Testis (tissue), 2 donors: Measurements from ENCODE around the gene MCC.

Experiments used
- POLR2A ChIP-seq: fragments of 450-650 bp; IDR thresholded peaks from one replicate; pipeline ENCODE4 v1.6.1; 2017; ENCODE audit warnings: antibody characterized with exemption, mild to moderate bottlenecking, moderate library complexity
- TF ChIP-seq, protein P1 (sequence below), 3 experiments: fragments of 450-650 bp in 2 of 3; fragments of 200-600 bp in 1 of 3; sonication (generic) in 1 of 3; IDR thresholded peaks; one replicate each; pipeline ENCODE4 v1.5.1; 2016 to 2019; ENCODE audit warnings: antibody characterized with exemption in 3 of 3, mild to moderate bottlenecking in 2 of 3, moderate library complexity in 1 of 3

DNA sequence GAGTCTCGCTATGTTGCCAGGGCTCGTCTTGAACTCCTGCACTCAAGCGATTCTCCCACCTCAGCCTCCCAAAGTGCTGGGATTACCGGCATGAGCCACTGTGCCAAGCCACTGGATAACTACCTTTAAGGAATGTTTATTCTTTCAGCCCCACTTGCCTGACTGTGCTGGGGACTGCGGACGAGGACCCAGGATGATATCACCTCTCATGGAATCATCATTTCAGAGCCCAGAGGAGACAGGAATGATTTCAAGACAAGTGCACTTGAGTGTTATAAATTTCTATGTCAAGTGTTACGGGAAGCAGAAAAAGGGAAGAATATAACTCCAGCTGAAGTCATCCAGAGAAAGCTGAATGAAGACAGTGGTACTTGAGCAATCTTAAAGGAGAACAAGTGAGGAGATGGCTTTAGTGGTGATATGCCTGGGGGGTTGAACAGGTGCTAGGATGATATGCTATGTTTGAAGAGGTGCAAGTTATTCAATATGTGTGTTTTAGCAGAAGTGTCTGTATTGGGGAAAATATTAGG is 402.3 kb downstream of the MCC start:
- TF ChIP-seq, protein P1, sequence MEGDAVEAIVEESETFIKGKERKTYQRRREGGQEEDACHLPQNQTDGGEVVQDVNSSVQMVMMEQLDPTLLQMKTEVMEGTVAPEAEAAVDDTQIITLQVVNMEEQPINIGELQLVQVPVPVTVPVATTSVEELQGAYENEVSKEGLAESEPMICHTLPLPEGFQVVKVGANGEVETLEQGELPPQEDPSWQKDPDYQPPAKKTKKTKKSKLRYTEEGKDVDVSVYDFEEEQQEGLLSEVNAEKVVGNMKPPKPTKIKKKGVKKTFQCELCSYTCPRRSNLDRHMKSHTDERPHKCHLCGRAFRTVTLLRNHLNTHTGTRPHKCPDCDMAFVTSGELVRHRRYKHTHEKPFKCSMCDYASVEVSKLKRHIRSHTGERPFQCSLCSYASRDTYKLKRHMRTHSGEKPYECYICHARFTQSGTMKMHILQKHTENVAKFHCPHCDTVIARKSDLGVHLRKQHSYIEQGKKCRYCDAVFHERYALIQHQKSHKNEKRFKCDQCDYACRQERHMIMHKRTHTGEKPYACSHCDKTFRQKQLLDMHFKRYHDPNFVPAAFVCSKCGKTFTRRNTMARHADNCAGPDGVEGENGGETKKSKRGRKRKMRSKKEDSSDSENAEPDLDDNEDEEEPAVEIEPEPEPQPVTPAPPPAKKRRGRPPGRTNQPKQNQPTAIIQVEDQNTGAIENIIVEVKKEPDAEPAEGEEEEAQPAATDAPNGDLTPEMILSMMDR (IDR thresholded peaks at IDR 0.05): no peak
- no peak for TF ChIP-seq POLR2A
